GM23338 (cell line): Measurements from ENCODE around the gene HOXA3. TPM values are rescaled to one million over a fixed set of nuclear protein-coding genes. Genes with fewer than 3 reads are reported as not detected.

Experiments
- ATAC-seq: fragments of 200-7000 bp; cut with Tn5 transposase; 3 replicates; pipeline ENCODE4 v1.9.1; 2020
- DNase-seq: peaks from one replicate; pipeline ENCODE4 v3.0.0-alpha.2; 2015; ENCODE audit warnings: low spot score
- H2AFZ ChIP-seq: fragments of 200-600 bp; sonication (generic); 2 replicates; pipeline ENCODE4 v1.8.0; 2016; ENCODE audit warnings: antibody characterized with exemption, mild to moderate bottlenecking, moderate library complexity
- H3F3A ChIP-seq: fragments of 200-600 bp; sonication (generic); replicated peaks from 2 replicates; pipeline ENCODE4 v1.8.0; 2017; ENCODE audit warnings: antibody characterized with exemption, mixed run types, low read depth
- H3K27ac ChIP-seq: fragments of 200-600 bp; sonication (generic); 2 replicates; pipeline ENCODE4 v1.6.1; 2016; ENCODE audit warnings: low read depth
- H3K27me3 ChIP-seq: fragments of 200-600 bp; sonication (generic); 2 replicates; pipeline ENCODE4 v1.8.0; 2016; ENCODE audit warnings: mild to moderate bottlenecking, mixed run types, moderate library complexity; ENCODE audit not compliant: insufficient read depth
- H3K36me3 ChIP-seq: fragments of 200-600 bp; sonication (generic); 2 replicates; pipeline ENCODE4 v1.8.0; 2016; ENCODE audit warnings: mild to moderate bottlenecking; ENCODE audit not compliant: insufficient read depth
- H3K4me1 ChIP-seq: fragments of 200-600 bp; sonication (generic); 2 replicates; pipeline ENCODE4 v1.8.0; 2016; ENCODE audit warnings: mild to moderate bottlenecking, moderate library complexity; ENCODE audit not compliant: insufficient read depth
- H3K4me2 ChIP-seq: fragments of 200-600 bp; sonication (generic); 2 replicates; pipeline ENCODE4 v1.7.1; 2017; ENCODE audit warnings: mixed run types
- H3K4me3 ChIP-seq: fragments of 200-600 bp; sonication (generic); 2 replicates; pipeline ENCODE4 v1.6.1; 2016; ENCODE audit warnings: mixed run types
- H3K79me2 ChIP-seq: fragments of 200-600 bp; sonication (generic); replicated peaks from 2 replicates; pipeline ENCODE4 v1.8.0; 2017; ENCODE audit warnings: mild to moderate bottlenecking; ENCODE audit not compliant: insufficient read depth
- H3K9me2 ChIP-seq: fragments of 200-600 bp; sonication (generic); 2 replicates; pipeline ENCODE4 v1.8.0; 2017; ENCODE audit not compliant: insufficient read depth
- H4K20me1 ChIP-seq: fragments of 200-600 bp; sonication (generic); replicated peaks from 2 replicates; pipeline ENCODE4 v1.8.0; 2017; ENCODE audit warnings: mild to moderate bottlenecking; ENCODE audit not compliant: insufficient read depth
- H3K27ac Mint-ChIP-seq: 2 replicates; pipeline ENCODE4 v1.8.0; 2020; ENCODE audit warnings: inconsistent platforms, mild to moderate bottlenecking, moderate library complexity, mixed read lengths
- H3K27me3 Mint-ChIP-seq: 3 replicates; pipeline ENCODE4 v1.8.0; 2022; ENCODE audit warnings: low read depth, mild to moderate bottlenecking, moderate library complexity, mixed read lengths, inconsistent platforms; ENCODE audit not compliant: insufficient read depth, poor library complexity
- H3K36me3 Mint-ChIP-seq: 3 replicates; pipeline ENCODE4 v1.8.0; 2021; ENCODE audit warnings: low read depth, mild to moderate bottlenecking, inconsistent platforms, moderate library complexity, mixed read lengths
- H3K4me1 Mint-ChIP-seq: 3 replicates; pipeline ENCODE4 v1.8.0; 2020; ENCODE audit warnings: mild to moderate bottlenecking, inconsistent platforms, mixed read lengths
- H3K4me3 Mint-ChIP-seq: 3 replicates; pipeline ENCODE4 v1.8.0; 2021; ENCODE audit warnings: moderate library complexity, mild to moderate bottlenecking, inconsistent platforms, mixed read lengths
- H3K9me3 Mint-ChIP-seq: 3 replicates; pipeline ENCODE4 v1.8.0; 2020; ENCODE audit warnings: moderate library complexity, mild to moderate bottlenecking, inconsistent platforms, mixed read lengths
- CREB1 ChIP-seq: fragments of 250-450 bp; sonication (Bioruptor Pico); IDR thresholded peaks from 2 replicates; pipeline ENCODE4 v1.5.0; 2020; ENCODE audit warnings: low read depth, mild to moderate bottlenecking, moderate library complexity
- EZH2 ChIP-seq: fragments of 200-600 bp; sonication (generic); IDR thresholded peaks from one replicate; pipeline ENCODE4 v1.8.0; 2017; ENCODE audit warnings: antibody characterized with exemption, mild to moderate bottlenecking, low read depth; ENCODE audit not compliant: unreplicated experiment
- EZH2phosphoT487 ChIP-seq: fragments of 200-600 bp; sonication (generic); IDR thresholded peaks from one replicate; pipeline ENCODE4 v1.8.1; 2018; ENCODE audit warnings: antibody characterized with exemption; ENCODE audit not compliant: unreplicated experiment
- JUNB ChIP-seq: IDR thresholded peaks from one replicate; pipeline ENCODE4 v1.6.1; 2016; ENCODE audit warnings: antibody characterized with exemption; ENCODE audit not compliant: unreplicated experiment
- NANOG ChIP-seq: IDR thresholded peaks from 2 replicates; pipeline ENCODE4 v1.6.1; 2016; ENCODE audit warnings: antibody characterized with exemption, borderline replicate concordance
- POLR2AphosphoS5 ChIP-seq: IDR thresholded peaks from 2 replicates; pipeline ENCODE4 v1.6.1; 2016; ENCODE audit warnings: antibody characterized with exemption, low read depth
- STAT1 ChIP-seq: IDR thresholded peaks from one replicate; pipeline ENCODE4 v1.6.1; 2016; ENCODE audit warnings: antibody characterized with exemption; ENCODE audit not compliant: unreplicated experiment
- ZNF114 ChIP-seq: fragments of 250-450 bp; sonication (Bioruptor Pico); IDR thresholded peaks from 2 replicates; pipeline ENCODE4 v1.5.0; 2020; ENCODE audit warnings: mild to moderate bottlenecking, moderate library complexity
- ZNF331 ChIP-seq: fragments of 250-450 bp; sonication (Bioruptor Pico); IDR thresholded peaks from 2 replicates; pipeline ENCODE4 v1.5.0; 2020; ENCODE audit warnings: low read depth, mild to moderate bottlenecking, moderate library complexity
- polyA plus RNA-seq: library from polyadenylated mRNA; unstranded; fragments of >200 nt; fragmentation: Nextera tagmentation; extraction: Ambion mirVana; gene quantifications from 2 replicates; pipeline ENCODE4 v1.2.1, GENCODE V29; 2016
- total RNA-seq: library from RNA; depleted of rRNA; stranded (reverse); fragments of >200 nt; shearing (Covaris generic); gene quantifications from 2 replicates; pipeline ENCODE4 v1.2.3, GENCODE V29; 2014
- TF ChIP-seq, protein P1 (sequence below): IDR thresholded peaks from one replicate; pipeline ENCODE4 v1.6.1; 2018; ENCODE audit warnings: antibody characterized with exemption; ENCODE audit not compliant: unreplicated experiment
- TF ChIP-seq, protein P2 (sequence below), 2 experiments: fragments of 200-600 bp in 1 of 2; sonication (generic) in 1 of 2; conservative IDR thresholded peaks; 2 replicates each; pipeline versions ENCODE4 v1.5.1 to v1.6.1; 2016 to 2017; ENCODE audit warnings: antibody characterized with exemption in 2 of 2, low read depth in 2 of 2, mild to moderate bottlenecking in 2 of 2, moderate library complexity in 1 of 2
- TF ChIP-seq, protein P3 (sequence below): IDR thresholded peaks from 2 replicates; pipeline ENCODE4 v1.6.1; 2016; ENCODE audit warnings: antibody characterized with exemption

Gene HOXA3
- total and polyA plus RNA-seq, 2 experiments from 2014 or later: not detected

DNA sequence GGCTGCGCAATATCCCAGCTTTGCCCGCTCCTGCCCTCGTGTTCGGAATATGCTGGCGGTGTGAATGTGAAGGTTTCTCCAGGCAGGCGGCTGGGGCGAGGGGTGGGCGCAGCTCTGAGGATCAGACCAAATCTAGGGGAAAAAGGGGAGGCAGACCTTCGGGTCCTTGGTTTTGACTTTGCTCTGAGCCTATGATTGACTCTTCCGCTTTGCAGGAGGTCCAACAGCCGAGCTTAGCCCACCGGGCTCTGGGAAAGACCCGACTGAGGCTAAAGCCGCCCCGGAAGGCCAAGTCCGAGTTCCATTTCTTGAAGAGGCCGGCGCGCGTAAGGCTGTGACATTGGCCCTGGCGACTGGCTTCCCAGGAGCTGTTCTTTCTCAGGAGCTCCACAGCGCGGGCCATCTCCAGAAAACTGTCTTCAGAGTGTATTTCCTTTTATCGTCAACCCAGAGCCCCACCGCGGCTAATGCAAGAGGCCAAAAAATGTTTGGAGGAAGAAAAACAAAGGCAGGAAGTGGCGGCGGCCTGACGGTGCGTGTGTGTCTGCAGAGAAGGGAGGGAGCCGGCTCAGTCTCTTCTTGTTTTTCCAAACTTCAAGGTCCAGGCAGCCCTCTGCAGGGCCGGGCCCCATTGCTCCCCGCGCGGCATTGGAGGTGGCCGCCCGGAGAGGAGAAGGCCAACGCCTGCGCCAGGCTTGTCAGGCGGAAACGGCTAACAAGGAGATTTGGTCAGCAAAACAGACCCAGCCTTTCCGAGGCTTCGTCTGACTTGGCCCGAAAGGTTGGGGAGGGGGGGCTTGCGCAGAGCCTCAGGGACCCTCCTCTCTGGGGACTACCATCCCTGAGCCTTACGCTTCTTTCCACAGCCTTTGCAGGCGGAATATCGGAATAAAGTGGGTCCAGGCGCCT lies 36.3 kb upstream of the HOXA3 start (continued):
- TF ChIP-seq EZH2: peak; percentile 95
- no peak for TF ChIP-seq NANOG
- TF ChIP-seq, protein P1, sequence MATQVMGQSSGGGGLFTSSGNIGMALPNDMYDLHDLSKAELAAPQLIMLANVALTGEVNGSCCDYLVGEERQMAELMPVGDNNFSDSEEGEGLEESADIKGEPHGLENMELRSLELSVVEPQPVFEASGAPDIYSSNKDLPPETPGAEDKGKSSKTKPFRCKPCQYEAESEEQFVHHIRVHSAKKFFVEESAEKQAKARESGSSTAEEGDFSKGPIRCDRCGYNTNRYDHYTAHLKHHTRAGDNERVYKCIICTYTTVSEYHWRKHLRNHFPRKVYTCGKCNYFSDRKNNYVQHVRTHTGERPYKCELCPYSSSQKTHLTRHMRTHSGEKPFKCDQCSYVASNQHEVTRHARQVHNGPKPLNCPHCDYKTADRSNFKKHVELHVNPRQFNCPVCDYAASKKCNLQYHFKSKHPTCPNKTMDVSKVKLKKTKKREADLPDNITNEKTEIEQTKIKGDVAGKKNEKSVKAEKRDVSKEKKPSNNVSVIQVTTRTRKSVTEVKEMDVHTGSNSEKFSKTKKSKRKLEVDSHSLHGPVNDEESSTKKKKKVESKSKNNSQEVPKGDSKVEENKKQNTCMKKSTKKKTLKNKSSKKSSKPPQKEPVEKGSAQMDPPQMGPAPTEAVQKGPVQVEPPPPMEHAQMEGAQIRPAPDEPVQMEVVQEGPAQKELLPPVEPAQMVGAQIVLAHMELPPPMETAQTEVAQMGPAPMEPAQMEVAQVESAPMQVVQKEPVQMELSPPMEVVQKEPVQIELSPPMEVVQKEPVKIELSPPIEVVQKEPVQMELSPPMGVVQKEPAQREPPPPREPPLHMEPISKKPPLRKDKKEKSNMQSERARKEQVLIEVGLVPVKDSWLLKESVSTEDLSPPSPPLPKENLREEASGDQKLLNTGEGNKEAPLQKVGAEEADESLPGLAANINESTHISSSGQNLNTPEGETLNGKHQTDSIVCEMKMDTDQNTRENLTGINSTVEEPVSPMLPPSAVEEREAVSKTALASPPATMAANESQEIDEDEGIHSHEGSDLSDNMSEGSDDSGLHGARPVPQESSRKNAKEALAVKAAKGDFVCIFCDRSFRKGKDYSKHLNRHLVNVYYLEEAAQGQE: no peak
- TF ChIP-seq POLR2AphosphoS5: no peak

DNA sequence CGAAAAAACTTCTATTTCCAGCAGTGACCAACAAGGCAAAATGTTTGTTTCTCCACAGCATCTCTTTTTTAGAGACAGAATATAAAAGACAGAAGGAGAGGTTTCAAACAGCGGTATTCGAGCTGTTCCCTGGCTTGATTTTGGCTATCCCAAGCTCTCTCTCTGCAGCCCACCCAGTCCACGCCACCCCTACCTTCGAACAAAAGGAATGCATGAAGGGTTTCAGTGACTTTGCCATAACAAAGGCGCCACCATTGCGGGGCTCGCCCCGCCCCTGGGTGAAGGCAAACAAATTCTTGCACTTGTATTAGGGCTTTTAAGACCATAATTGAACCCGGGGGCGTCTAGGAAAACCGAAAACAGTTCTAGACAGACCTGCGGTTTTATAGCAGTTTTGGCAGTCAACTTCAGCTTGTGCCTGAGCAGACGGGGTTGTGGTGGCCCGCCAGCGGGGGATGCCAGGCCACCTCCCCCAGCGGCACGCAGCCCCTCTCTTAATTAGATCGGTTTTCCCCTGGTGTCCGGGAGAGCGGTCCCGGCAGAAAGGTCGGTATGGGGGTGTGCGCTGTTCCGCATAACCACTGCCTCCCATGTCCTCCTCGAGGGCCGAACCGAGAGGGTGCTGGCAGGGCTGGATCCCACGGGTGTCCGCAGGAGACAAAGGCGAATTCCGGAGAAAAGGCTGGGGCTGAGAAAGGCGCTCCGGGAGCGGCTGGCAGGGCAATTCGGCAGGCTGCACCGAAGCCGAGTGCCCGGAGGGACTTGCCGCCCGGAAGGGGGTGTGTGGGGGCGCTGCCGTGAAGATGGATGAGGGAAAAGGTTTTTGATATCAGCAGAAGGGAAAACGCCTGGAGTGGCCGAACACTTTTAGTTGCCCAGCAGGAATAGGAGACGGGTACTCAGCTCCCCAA lies 35.3 kb upstream of the HOXA3 start:
- H3K36me3 ChIP-seq: no peaks in the 10 kb centered on the region
- H3F3A ChIP-seq: peaks cover 69% of the 10 kb centered on the region
- H3K4me3 ChIP-seq: peak overlapping the region; percentile 48; the same call in 1 of the 2 replicates
- ATAC-seq: no peak
- peaks cover 71% of the 10 kb centered on the region for H3K4me1 ChIP-seq
- H3K79me2 ChIP-seq: no peaks in the 10 kb centered on the region
- H2AFZ ChIP-seq: no peak overlapping the region
- peak overlapping the region; percentile 58 for H3K4me3 Mint-ChIP-seq
- peak; percentile 55 for DNase-seq
- peak overlapping the region; percentile 77 for H3K4me2 ChIP-seq
- H3K9me3 Mint-ChIP-seq: peaks cover 2% of the 10 kb centered on the region; the same call in 2 of the 3 replicates
- H3K9me2 ChIP-seq: no peaks in the 10 kb centered on the region
- H3K27me3 ChIP-seq: peaks cover 100% of the 10 kb centered on the region
- peaks cover 99% of the 10 kb centered on the region for H3K27me3 Mint-ChIP-seq
- no peak overlapping the region for H3K27ac ChIP-seq
- no peaks in the 10 kb centered on the region for H3K36me3 Mint-ChIP-seq
- H3K4me1 Mint-ChIP-seq: peaks cover 40% of the 10 kb centered on the region
- peaks cover 41% of the 10 kb centered on the region for H4K20me1 ChIP-seq
- no peak overlapping the region for H3K27ac Mint-ChIP-seq
- peak; percentile 43 for TF ChIP-seq EZH2phosphoT487
- TF ChIP-seq NANOG: no peak
- TF ChIP-seq, protein P2, sequence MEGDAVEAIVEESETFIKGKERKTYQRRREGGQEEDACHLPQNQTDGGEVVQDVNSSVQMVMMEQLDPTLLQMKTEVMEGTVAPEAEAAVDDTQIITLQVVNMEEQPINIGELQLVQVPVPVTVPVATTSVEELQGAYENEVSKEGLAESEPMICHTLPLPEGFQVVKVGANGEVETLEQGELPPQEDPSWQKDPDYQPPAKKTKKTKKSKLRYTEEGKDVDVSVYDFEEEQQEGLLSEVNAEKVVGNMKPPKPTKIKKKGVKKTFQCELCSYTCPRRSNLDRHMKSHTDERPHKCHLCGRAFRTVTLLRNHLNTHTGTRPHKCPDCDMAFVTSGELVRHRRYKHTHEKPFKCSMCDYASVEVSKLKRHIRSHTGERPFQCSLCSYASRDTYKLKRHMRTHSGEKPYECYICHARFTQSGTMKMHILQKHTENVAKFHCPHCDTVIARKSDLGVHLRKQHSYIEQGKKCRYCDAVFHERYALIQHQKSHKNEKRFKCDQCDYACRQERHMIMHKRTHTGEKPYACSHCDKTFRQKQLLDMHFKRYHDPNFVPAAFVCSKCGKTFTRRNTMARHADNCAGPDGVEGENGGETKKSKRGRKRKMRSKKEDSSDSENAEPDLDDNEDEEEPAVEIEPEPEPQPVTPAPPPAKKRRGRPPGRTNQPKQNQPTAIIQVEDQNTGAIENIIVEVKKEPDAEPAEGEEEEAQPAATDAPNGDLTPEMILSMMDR (conservative IDR thresholded peaks at IDR 0.05; ENCODE audit: low read depth in 2 of 2): no peak
- TF ChIP-seq, protein P1: no peak
- no peak for TF ChIP-seq POLR2AphosphoS5
- TF ChIP-seq, protein P3, sequence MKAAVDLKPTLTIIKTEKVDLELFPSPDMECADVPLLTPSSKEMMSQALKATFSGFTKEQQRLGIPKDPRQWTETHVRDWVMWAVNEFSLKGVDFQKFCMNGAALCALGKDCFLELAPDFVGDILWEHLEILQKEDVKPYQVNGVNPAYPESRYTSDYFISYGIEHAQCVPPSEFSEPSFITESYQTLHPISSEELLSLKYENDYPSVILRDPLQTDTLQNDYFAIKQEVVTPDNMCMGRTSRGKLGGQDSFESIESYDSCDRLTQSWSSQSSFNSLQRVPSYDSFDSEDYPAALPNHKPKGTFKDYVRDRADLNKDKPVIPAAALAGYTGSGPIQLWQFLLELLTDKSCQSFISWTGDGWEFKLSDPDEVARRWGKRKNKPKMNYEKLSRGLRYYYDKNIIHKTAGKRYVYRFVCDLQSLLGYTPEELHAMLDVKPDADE: no peak
- no peak for TF ChIP-seq CREB1 (CRISPR knock-in tag)
- no peak for TF ChIP-seq JUNB
- TF ChIP-seq ZNF114 (CRISPR knock-in tag): no peak
- peak; percentile 54 for TF ChIP-seq EZH2
- TF ChIP-seq ZNF331 (CRISPR knock-in tag): no peak
- no peak for TF ChIP-seq STAT1
